CD4-positive, alpha-beta T cell treated with Interleukin-2 at 100 ng/mL for 4 hours (primary cell): ENCODE data around the gene KLF3.

Experiments
- DNase-seq: peaks from one replicate; pipeline ENCODE4 v3.0.0-alpha.2; 2020; ENCODE audit warnings: low spot score

KLF3 gene

DNA sequence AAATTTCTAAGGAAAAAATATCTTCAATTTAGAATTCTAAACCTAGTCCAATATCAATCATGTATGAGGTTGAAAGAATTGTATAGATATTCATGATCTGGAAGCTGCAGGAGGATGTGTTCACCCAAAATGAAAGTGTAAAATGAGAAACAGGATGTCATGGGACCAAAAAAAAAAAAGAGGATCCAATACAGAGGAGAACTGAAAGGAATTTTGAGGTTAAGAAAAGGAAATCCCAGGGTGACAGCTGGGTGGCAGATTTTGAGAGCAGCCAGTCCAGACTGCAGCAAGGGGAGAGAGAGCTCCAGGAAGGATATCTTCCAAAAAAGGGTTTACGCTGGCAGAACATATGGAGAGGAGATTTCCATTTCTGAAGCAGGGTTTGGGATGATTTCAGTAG is 79.9 kb downstream of the KLF3 start:
- no peak for DNase-seq

DNA sequence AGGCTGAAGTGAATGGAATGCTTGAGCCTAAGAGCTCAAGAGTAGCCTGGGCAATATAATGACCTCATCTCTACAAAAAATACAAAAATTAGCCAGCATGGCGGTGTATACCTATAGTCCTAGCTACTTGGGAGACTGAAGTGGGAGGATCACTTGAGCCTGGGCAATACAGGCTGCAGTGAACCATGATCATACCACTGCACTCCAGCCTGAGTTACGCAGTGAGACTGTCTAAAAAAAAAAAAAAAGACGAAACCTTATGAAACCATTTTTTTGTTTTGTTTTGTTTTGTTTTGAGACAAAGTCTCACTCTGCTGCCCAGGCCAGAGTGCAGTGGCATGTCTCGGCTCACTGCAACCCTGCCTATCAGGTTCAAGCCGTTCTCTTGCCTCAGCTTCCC is 81.9 kb downstream of the KLF3 start:
- DNase-seq, result no peak

DNA sequence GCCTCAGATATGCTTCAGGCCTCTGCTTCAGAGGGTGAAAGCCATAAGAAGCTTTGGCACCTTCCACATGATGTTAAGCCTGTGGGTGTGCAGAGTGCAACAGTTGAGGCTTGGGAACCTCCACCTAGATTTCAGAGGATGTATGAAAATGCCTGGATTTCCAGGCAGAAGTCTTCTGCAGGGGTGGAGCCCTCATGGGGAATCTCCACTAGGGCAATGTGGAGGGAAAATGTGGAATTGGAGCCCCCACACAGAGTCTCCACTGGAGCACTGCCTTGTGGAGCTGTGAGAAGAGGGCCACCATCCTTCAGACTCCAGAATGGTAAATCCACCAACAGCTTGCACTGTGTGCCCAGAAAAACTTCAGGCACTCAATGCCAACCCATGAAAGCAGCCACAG is 83.6 kb downstream of the KLF3 start:
- DNase-seq, result no peak

DNA sequence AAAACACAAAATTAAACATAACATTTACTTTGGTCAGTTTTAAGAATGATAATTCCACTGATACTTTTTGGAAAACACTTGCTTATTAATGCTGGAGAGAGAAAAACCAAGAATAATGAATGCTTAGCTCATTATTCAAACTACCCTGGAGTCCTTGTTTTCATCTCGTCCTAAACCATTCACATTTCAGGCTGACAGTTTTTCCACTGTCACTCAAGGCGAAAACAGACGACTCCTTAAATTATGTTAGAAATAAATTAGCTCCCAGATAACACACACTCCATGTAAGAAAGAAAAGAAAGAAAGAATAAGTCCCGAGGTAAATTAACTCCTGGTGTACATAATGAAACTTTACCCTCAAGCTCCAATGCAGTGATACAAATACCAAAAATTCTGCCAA is 85.3 kb downstream of the KLF3 start:
- DNase-seq, result no peak
